ENCODE measurements around the gene ERC1. TPM values are rescaled to one million over a fixed set of nuclear protein-coding genes. Genes with fewer than 3 reads are reported as not detected.
"Not testable (repeated sequence)": the region's sequence is repeated elsewhere in the genome, so short reads cannot be mapped to it uniquely, and the experiment has no call there.

The ERC1 gene
- total and polyA plus RNA-seq, 4 donors, result 7.4 to 78.2 (median 39.8) TPM

GRCh38 chr12:1246637-1247036 lies 255.6 kb downstream of the ERC1 start:
- WGBS, 2 donors, result 76 to 77% methylated on average over 2 of the region's 2 CpGs
- Histone ChIP-seq H3K9me3 (ENCODE audit: control insufficient read depth in 4 of 4, insufficient read depth in 3 of 4, low read length in 3 of 4) (no peaks in the 10 kb centered on the region), H3K9ac (ENCODE audit: insufficient read depth in 1 of 2, low read length in 2 of 2) (no peak overlapping the region), H3K27me3 (ENCODE audit: control insufficient read depth in 3 of 3, insufficient read depth in 3 of 3, low read length in 2 of 3) (no peaks in the 10 kb centered on the region), H3K4me3 (no peak overlapping the region), H3K4me1 (ENCODE audit: control insufficient read depth in 5 of 5, insufficient read depth in 5 of 5, low read length in 5 of 5) (peaks cover 0 to 5% (median 0%) of the 10 kb centered on the region in 5 donors), H3K27ac (ENCODE audit: low read depth in 1 of 2, low read length in 1 of 2) (no peak overlapping the region), H3K36me3 (ENCODE audit: control insufficient read depth in 4 of 4, insufficient read depth in 4 of 4, low read length in 4 of 4) (peaks cover 0 to 2% (median 0%) of the 10 kb centered on the region in 4 donors)
- DNase-seq, result no peak
- ATAC-seq (ENCODE audit: insufficient read depth, low FRiP score), result no peak
- TF ChIP-seq CTCF (IDR thresholded peaks at IDR 0.05; ENCODE audit: control extremely low read depth, extremely low read depth), result no peak

GRCh38 chr12:1250641-1251040 lies 259.6 kb downstream of the ERC1 start:
- H3K27ac ChIP-seq (ENCODE audit: low read depth in 1 of 2, low read length in 1 of 2), result no peak overlapping the region

GRCh38 chr12:1252758-1253157 lies 261.7 kb downstream of the ERC1 start:
- no peak for TF ChIP-seq CTCF (IDR thresholded peaks at IDR 0.05; ENCODE audit: control extremely low read depth, extremely low read depth)
- 57 to 82% methylated on average over 2 of the region's 2 CpGs for WGBS, 2 donors
- H3K4me1 ChIP-seq (ENCODE audit: control insufficient read depth in 5 of 5, insufficient read depth in 5 of 5, low read length in 5 of 5), result peaks cover 0 to 5% (median 0%) of the 10 kb centered on the region in 5 donors
- no peak overlapping the region for H3K9ac ChIP-seq (ENCODE audit: insufficient read depth in 1 of 2, low read length in 2 of 2)
- no peak for ATAC-seq (ENCODE audit: insufficient read depth, low FRiP score)
- DNase-seq, result no peak
- H3K4me3 ChIP-seq, result no peak overlapping the region
- no peak overlapping the region for H3K27ac ChIP-seq (ENCODE audit: low read depth in 1 of 2, low read length in 1 of 2)
- peaks cover 0 to 2% (median 0%) of the 10 kb centered on the region in 4 donors for H3K36me3 ChIP-seq (ENCODE audit: control insufficient read depth in 4 of 4, insufficient read depth in 4 of 4, low read length in 4 of 4)
- no peaks in the 10 kb centered on the region for H3K9me3 ChIP-seq (ENCODE audit: control insufficient read depth in 4 of 4, insufficient read depth in 3 of 4, low read length in 3 of 4)
- no peaks in the 10 kb centered on the region for H3K27me3 ChIP-seq (ENCODE audit: control insufficient read depth in 3 of 3, insufficient read depth in 3 of 3, low read length in 2 of 3)

More at GRCh38 chr12:1250641-1251040, 259.6 kb downstream of the ERC1 start:
- no peak for TF ChIP-seq CTCF (IDR thresholded peaks at IDR 0.05; ENCODE audit: control extremely low read depth, extremely low read depth)
- 76 to 81% methylated on average over 3 of the region's 3 CpGs for WGBS, 2 donors
- H3K9me3 ChIP-seq (ENCODE audit: control insufficient read depth in 4 of 4, insufficient read depth in 3 of 4, low read length in 3 of 4), result no peaks in the 10 kb centered on the region
- no peak for ATAC-seq (ENCODE audit: insufficient read depth, low FRiP score)
- H3K36me3 ChIP-seq (ENCODE audit: control insufficient read depth in 4 of 4, insufficient read depth in 4 of 4, low read length in 4 of 4), result no peaks in the 10 kb centered on the region
- no peak overlapping the region for H3K9ac ChIP-seq (ENCODE audit: insufficient read depth in 1 of 2, low read length in 2 of 2)
- DNase-seq, result no peak
- no peaks in the 10 kb centered on the region for H3K27me3 ChIP-seq (ENCODE audit: control insufficient read depth in 3 of 3, insufficient read depth in 3 of 3, low read length in 2 of 3)
- H3K4me1 ChIP-seq (ENCODE audit: control insufficient read depth in 5 of 5, insufficient read depth in 5 of 5, low read length in 5 of 5), result peaks cover 0 to 5% (median 0%) of the 10 kb centered on the region in 5 donors
- no peak overlapping the region for H3K4me3 ChIP-seq

GRCh38 chr12:1255125-1255524 lies 264.1 kb downstream of the ERC1 start:
- H3K9ac ChIP-seq (ENCODE audit: insufficient read depth in 1 of 2, low read length in 2 of 2); H3K27ac ChIP-seq (ENCODE audit: low read depth in 1 of 2, low read length in 1 of 2); H3K4me3 ChIP-seq; H3K9me3 ChIP-seq (ENCODE audit: control insufficient read depth in 4 of 4, insufficient read depth in 3 of 4, low read length in 3 of 4); H3K27me3 ChIP-seq (ENCODE audit: control insufficient read depth in 3 of 3, insufficient read depth in 3 of 3, low read length in 2 of 3); H3K4me1 ChIP-seq (ENCODE audit: control insufficient read depth in 5 of 5, insufficient read depth in 5 of 5, low read length in 5 of 5); DNase-seq; ATAC-seq (ENCODE audit: insufficient read depth, low FRiP score); H3K36me3 ChIP-seq (ENCODE audit: control insufficient read depth in 4 of 4, insufficient read depth in 4 of 4, low read length in 4 of 4): not testable (repeated sequence)
- WGBS, 2 donors, result 97% methylated on average over 6 of the region's 6 CpGs

GRCh38 chr12:1255854-1256253 lies 264.8 kb downstream of the ERC1 start:
- H3K9me3 ChIP-seq (ENCODE audit: control insufficient read depth in 4 of 4, insufficient read depth in 3 of 4, low read length in 3 of 4); ATAC-seq (ENCODE audit: insufficient read depth, low FRiP score); H3K4me1 ChIP-seq (ENCODE audit: control insufficient read depth in 5 of 5, insufficient read depth in 5 of 5, low read length in 5 of 5); H3K36me3 ChIP-seq (ENCODE audit: control insufficient read depth in 4 of 4, insufficient read depth in 4 of 4, low read length in 4 of 4); H3K27me3 ChIP-seq (ENCODE audit: control insufficient read depth in 3 of 3, insufficient read depth in 3 of 3, low read length in 2 of 3); DNase-seq; H3K4me3 ChIP-seq; H3K27ac ChIP-seq (ENCODE audit: low read depth in 1 of 2, low read length in 1 of 2); H3K9ac ChIP-seq (ENCODE audit: insufficient read depth in 1 of 2, low read length in 2 of 2): not testable (repeated sequence)
- WGBS, 2 donors, result 96 to 97% methylated on average over 4 of the region's 4 CpGs

Data from lung (tissue), 12 donors.